ENCODE measurements around the gene LRCH2.

- TF ChIP-seq, protein P1, sequence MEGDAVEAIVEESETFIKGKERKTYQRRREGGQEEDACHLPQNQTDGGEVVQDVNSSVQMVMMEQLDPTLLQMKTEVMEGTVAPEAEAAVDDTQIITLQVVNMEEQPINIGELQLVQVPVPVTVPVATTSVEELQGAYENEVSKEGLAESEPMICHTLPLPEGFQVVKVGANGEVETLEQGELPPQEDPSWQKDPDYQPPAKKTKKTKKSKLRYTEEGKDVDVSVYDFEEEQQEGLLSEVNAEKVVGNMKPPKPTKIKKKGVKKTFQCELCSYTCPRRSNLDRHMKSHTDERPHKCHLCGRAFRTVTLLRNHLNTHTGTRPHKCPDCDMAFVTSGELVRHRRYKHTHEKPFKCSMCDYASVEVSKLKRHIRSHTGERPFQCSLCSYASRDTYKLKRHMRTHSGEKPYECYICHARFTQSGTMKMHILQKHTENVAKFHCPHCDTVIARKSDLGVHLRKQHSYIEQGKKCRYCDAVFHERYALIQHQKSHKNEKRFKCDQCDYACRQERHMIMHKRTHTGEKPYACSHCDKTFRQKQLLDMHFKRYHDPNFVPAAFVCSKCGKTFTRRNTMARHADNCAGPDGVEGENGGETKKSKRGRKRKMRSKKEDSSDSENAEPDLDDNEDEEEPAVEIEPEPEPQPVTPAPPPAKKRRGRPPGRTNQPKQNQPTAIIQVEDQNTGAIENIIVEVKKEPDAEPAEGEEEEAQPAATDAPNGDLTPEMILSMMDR (conservative IDR thresholded peaks at IDR 0.05; ENCODE audit: low read depth, low read length): no peak
- no peak for TF ChIP-seq EZH2 (IDR thresholded peaks at IDR 0.05; ENCODE audit: low read length, unreplicated experiment)
These were observed 26.4 kb upstream of the LRCH2 start for GRCh38 chrX:115260330-115260729.
